WTC11 (cell line): ENCODE measurements around the gene CNTNAP5. TPM values are rescaled to one million over a fixed set of nuclear protein-coding genes. Genes with fewer than 3 reads are reported as not detected.

Experiments used
- ATAC-seq: fragments of 200-7000 bp; cut with Tn5 transposase; 2 replicates; pipeline ENCODE4 v1.10.0; 2021; ENCODE audit warnings: mild to moderate bottlenecking, moderate library complexity
- CTCF ChIA-PET: fragments of 300-600 bp; sonication (Branson Sonifier 250); formaldehyde crosslinking; loops from one replicate; lab custom pipeline; 2021; ENCODE audit warnings: antibody characterized with exemption; lab: Charles Lee
- POLR2A ChIA-PET: fragments of 350-600 bp; sonication (Branson Sonifier 250); formaldehyde crosslinking; loops from one replicate; lab custom pipeline; 2021; ENCODE audit warnings: antibody characterized with exemption; lab: Charles Lee
- DNase-seq: peaks from one replicate; pipeline ENCODE4 v3.0.0; 2021; ENCODE audit warnings: low spot score
- H3K27ac Mint-ChIP-seq: 2 replicates; pipeline ENCODE4 v1.8.0; 2021; ENCODE audit warnings: mixed read lengths
- H3K27me3 Mint-ChIP-seq: 2 replicates; pipeline ENCODE4 v1.8.0; 2021; ENCODE audit warnings: low read depth, mild to moderate bottlenecking, moderate library complexity, mixed read lengths
- H3K36me3 Mint-ChIP-seq: 2 replicates; pipeline ENCODE4 v1.8.0; 2021; ENCODE audit warnings: mixed read lengths
- H3K4me1 Mint-ChIP-seq: 2 replicates; pipeline ENCODE4 v1.8.0; 2022; ENCODE audit warnings: mixed read lengths
- H3K4me3 Mint-ChIP-seq: 2 replicates; pipeline ENCODE4 v1.8.0; 2021; ENCODE audit warnings: mild to moderate bottlenecking, moderate library complexity, mixed read lengths
- H3K9me3 Mint-ChIP-seq: 2 replicates; pipeline ENCODE4 v1.8.0; 2021; ENCODE audit warnings: mixed read lengths
- ETV6 ChIP-seq: sonication (generic); formaldehyde crosslinking; IDR thresholded peaks from 2 replicates; pipeline ENCODE4 v1.8.1; 2022; ENCODE audit warnings: mild to moderate bottlenecking, missing genetic modification reagents
- FOXP1 ChIP-seq: sonication (generic); formaldehyde crosslinking; IDR thresholded peaks from 2 replicates; pipeline ENCODE4 v1.8.0; 2022; ENCODE audit warnings: missing genetic modification reagents, mild to moderate bottlenecking, moderate library complexity, borderline replicate concordance
- GRHL2 ChIP-seq: fragments of 250-450 bp; sonication (Bioruptor Pico); IDR thresholded peaks from 2 replicates; pipeline ENCODE4 v1.8.0; 2022; ENCODE audit warnings: mild to moderate bottlenecking, moderate library complexity; ENCODE audit not compliant: insufficient replicate concordance, severe bottlenecking
- HMGA2 ChIP-seq: fragments of 250-450 bp; sonication (Bioruptor Pico); IDR thresholded peaks from 2 replicates; pipeline ENCODE4 v1.4.0; 2021; ENCODE audit warnings: mild to moderate bottlenecking, moderate library complexity
- KAT7 ChIP-seq: sonication (generic); formaldehyde crosslinking; IDR thresholded peaks from 2 replicates; pipeline ENCODE4 v1.8.1; 2023; ENCODE audit warnings: missing genetic modification reagents, mild to moderate bottlenecking, borderline replicate concordance
- NR2C2 ChIP-seq: sonication (generic); formaldehyde crosslinking; IDR thresholded peaks from 2 replicates; pipeline ENCODE4 v1.8.0; 2022; ENCODE audit warnings: mild to moderate bottlenecking, missing genetic modification reagents
- NR3C1 ChIP-seq: sonication (generic); formaldehyde crosslinking; conservative IDR thresholded peaks from 2 replicates; pipeline ENCODE4 v1.8.1; 2023; ENCODE audit warnings: low read depth, mild to moderate bottlenecking, missing genetic modification reagents
- RORB ChIP-seq: fragments of 250-450 bp; sonication (Bioruptor Pico); IDR thresholded peaks from 2 replicates; pipeline ENCODE4 v1.9.0; 2021; ENCODE audit warnings: mild to moderate bottlenecking
- SP1 ChIP-seq: sonication (generic); formaldehyde crosslinking; conservative IDR thresholded peaks from 2 replicates; pipeline ENCODE4 v1.8.1; 2022; ENCODE audit warnings: missing genetic modification reagents
- ZNF219 ChIP-seq: sonication (generic); formaldehyde crosslinking; IDR thresholded peaks from 2 replicates; pipeline ENCODE4 v1.8.0; 2023; ENCODE audit warnings: missing genetic modification reagents, mild to moderate bottlenecking, borderline replicate concordance
- ZNF263 ChIP-seq: sonication (generic); formaldehyde crosslinking; IDR thresholded peaks from 2 replicates; pipeline ENCODE4 v1.8.1; 2022; ENCODE audit warnings: low read depth, mild to moderate bottlenecking, moderate library complexity, missing genetic modification reagents
- ZNF416 ChIP-seq: fragments of 250-450 bp; sonication (Bioruptor Pico); IDR thresholded peaks from 2 replicates; pipeline ENCODE4 v1.9.0; 2021; ENCODE audit warnings: mild to moderate bottlenecking, inconsistent platforms
- ZNF671 ChIP-seq: fragments of 250-450 bp; sonication (Bioruptor Pico); IDR thresholded peaks from 2 replicates; pipeline ENCODE4 v1.8.0; 2021; ENCODE audit warnings: mild to moderate bottlenecking
- total RNA-seq: library from RNA; stranded (reverse); gene quantifications from 3 replicates; pipeline ENCODE4 v1.2.3, GENCODE V29; 2021
- TF ChIP-seq, protein P1 (sequence below): sonication (generic); formaldehyde crosslinking; IDR thresholded peaks from 2 replicates; pipeline ENCODE4 v1.8.1; 2022; ENCODE audit warnings: mild to moderate bottlenecking, missing genetic modification reagents, moderate library complexity, borderline replicate concordance
- TF ChIP-seq, protein P2 (sequence below): sonication (generic); formaldehyde crosslinking; IDR thresholded peaks from 2 replicates; pipeline ENCODE4 v1.8.0; 2023; ENCODE audit warnings: missing genetic modification reagents
- TF ChIP-seq, protein P3 (sequence below): sonication (generic); formaldehyde crosslinking; IDR thresholded peaks from 2 replicates; pipeline ENCODE4 v1.8.0; 2023; ENCODE audit warnings: mild to moderate bottlenecking, missing genetic modification reagents
- TF ChIP-seq, protein P4 (sequence below): sonication (generic); formaldehyde crosslinking; IDR thresholded peaks from 2 replicates; pipeline ENCODE4 v1.8.1; 2022; ENCODE audit warnings: missing genetic modification reagents, borderline replicate concordance
- TF ChIP-seq, protein P5 (sequence below): fragments of 250-450 bp; sonication (Bioruptor Pico); IDR thresholded peaks from 2 replicates; pipeline ENCODE4 v1.9.0; 2021; ENCODE audit warnings: mild to moderate bottlenecking
- TF ChIP-seq, protein P6 (sequence below): fragments of 250-450 bp; sonication (Bioruptor Pico); IDR thresholded peaks from 2 replicates; pipeline ENCODE4 v2.1.2; 2022; ENCODE audit warnings: mild to moderate bottlenecking, moderate library complexity
- TF ChIP-seq, protein P7 (sequence below): sonication (generic); formaldehyde crosslinking; conservative IDR thresholded peaks from 2 replicates; pipeline ENCODE4 v1.8.1; 2022; ENCODE audit warnings: mild to moderate bottlenecking, missing genetic modification reagents
- TF ChIP-seq, protein P8 (sequence below): sonication (generic); formaldehyde crosslinking; IDR thresholded peaks from 2 replicates; pipeline ENCODE4 v1.8.1; 2023; ENCODE audit warnings: mild to moderate bottlenecking, missing genetic modification reagents, moderate library complexity

The CNTNAP5 gene
- total RNA-seq, 1 experiment from 2014 or later = 0.22 TPM

DNA sequence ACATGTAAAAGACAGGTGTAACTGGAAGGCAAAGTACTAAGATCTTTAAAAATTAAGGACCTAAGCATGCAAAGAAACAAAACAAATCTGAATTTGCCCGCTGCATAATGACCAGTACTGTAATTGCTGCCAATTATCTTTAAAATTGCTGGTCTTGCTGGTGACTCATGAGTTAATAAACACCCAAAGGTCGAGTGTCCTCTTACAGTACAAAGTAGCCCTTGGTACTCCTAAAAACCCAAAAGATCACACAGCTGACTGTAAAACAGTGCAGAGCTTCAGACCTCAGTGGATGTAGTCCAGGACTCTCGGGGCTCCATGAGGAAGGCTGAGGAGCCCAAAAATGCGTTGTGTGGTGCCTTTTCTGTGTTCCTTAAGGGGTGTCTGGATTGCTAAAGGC is 308.7 kb downstream of the CNTNAP5 start (continued):
- TF ChIP-seq, protein P1, sequence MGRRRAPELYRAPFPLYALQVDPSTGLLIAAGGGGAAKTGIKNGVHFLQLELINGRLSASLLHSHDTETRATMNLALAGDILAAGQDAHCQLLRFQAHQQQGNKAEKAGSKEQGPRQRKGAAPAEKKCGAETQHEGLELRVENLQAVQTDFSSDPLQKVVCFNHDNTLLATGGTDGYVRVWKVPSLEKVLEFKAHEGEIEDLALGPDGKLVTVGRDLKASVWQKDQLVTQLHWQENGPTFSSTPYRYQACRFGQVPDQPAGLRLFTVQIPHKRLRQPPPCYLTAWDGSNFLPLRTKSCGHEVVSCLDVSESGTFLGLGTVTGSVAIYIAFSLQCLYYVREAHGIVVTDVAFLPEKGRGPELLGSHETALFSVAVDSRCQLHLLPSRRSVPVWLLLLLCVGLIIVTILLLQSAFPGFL (CRISPR knock-in tag) = no peak
- TF ChIP-seq SP1 (CRISPR knock-in tag) = no peak
- no peak for TF ChIP-seq NR2C2 (CRISPR knock-in tag)
- TF ChIP-seq, protein P2, sequence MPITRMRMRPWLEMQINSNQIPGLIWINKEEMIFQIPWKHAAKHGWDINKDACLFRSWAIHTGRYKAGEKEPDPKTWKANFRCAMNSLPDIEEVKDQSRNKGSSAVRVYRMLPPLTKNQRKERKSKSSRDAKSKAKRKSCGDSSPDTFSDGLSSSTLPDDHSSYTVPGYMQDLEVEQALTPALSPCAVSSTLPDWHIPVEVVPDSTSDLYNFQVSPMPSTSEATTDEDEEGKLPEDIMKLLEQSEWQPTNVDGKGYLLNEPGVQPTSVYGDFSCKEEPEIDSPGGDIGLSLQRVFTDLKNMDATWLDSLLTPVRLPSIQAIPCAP (CRISPR knock-in tag) = no peak
- no peak for TF ChIP-seq HMGA2

DNA sequence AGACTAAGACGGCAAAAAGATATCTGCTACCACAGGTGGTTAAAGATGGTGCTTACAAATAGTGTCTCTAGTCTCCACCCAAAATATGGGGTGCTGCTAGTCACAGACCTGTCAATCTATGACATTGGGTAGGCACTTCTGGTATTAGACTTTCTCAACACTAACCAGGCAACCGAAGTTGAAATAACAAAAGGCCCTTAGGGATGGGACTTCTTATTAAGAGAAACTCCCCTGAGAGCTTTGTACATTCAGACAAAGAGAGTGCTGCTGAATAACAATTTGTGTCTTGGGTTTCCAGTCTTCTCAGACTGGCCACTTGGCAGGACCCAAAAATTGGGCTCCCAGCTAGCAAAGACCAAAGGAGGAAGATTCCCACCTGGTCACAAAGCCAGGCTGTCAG is 310.0 kb downstream of the CNTNAP5 start:
- POLR2A ChIA-PET = no interaction called here
- Mint-ChIP-seq H3K4me3 (no peak overlapping the region), H3K27me3 (no peaks in the 10 kb centered on the region), H3K36me3 (peaks cover 32% of the 10 kb centered on the region), H3K9me3 (peaks cover 24% of the 10 kb centered on the region), H3K4me1 (peaks cover 31% of the 10 kb centered on the region), H3K27ac (no peak overlapping the region)
- no peak for TF ChIP-seq FOXP1 (CRISPR knock-in tag)
- no peak for TF ChIP-seq SP1 (CRISPR knock-in tag)
- TF ChIP-seq ZNF219 = no peak
- TF ChIP-seq, protein P3, sequence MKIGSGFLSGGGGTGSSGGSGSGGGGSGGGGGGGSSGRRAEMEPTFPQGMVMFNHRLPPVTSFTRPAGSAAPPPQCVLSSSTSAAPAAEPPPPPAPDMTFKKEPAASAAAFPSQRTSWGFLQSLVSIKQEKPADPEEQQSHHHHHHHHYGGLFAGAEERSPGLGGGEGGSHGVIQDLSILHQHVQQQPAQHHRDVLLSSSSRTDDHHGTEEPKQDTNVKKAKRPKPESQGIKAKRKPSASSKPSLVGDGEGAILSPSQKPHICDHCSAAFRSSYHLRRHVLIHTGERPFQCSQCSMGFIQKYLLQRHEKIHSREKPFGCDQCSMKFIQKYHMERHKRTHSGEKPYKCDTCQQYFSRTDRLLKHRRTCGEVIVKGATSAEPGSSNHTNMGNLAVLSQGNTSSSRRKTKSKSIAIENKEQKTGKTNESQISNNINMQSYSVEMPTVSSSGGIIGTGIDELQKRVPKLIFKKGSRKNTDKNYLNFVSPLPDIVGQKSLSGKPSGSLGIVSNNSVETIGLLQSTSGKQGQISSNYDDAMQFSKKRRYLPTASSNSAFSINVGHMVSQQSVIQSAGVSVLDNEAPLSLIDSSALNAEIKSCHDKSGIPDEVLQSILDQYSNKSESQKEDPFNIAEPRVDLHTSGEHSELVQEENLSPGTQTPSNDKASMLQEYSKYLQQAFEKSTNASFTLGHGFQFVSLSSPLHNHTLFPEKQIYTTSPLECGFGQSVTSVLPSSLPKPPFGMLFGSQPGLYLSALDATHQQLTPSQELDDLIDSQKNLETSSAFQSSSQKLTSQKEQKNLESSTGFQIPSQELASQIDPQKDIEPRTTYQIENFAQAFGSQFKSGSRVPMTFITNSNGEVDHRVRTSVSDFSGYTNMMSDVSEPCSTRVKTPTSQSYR (CRISPR knock-in tag) = no peak
- TF ChIP-seq RORB (CRISPR knock-in tag) = no peak
- CTCF ChIA-PET = no interaction called here
- DNase-seq (no peak), ATAC-seq (no peak)

DNA sequence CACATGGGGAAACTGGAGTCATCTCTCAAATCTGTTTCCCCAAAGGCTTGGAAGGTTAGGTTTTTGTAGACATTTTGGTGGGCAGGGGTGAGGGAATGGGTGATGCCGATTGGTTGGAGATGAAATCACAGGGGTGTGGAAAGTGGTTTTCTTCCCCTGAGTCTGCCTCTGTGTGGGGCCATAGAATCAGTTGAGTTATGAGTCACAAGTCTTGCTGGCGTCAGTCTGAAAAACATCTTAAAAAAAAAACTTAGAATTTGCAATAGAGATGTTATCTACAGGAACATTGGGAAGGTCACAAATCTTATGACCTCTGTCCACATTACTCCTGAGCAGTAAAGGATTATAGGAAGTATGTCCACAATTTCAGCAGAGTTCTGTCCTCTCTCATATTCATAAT is 314.6 kb downstream of the CNTNAP5 start:
- POLR2A ChIA-PET = no interaction called here
- no peaks in the 10 kb centered on the region for H3K27me3 Mint-ChIP-seq
- ATAC-seq (no peak), DNase-seq (no peak)
- no peak overlapping the region for H3K4me3 Mint-ChIP-seq
- CTCF ChIA-PET = no interaction called here
- H3K27ac Mint-ChIP-seq = no peak overlapping the region
- peaks cover 28% of the 10 kb centered on the region for H3K36me3 Mint-ChIP-seq
- TF ChIP-seq ZNF671 (CRISPR knock-in tag) = no peak
- TF ChIP-seq, protein P4, sequence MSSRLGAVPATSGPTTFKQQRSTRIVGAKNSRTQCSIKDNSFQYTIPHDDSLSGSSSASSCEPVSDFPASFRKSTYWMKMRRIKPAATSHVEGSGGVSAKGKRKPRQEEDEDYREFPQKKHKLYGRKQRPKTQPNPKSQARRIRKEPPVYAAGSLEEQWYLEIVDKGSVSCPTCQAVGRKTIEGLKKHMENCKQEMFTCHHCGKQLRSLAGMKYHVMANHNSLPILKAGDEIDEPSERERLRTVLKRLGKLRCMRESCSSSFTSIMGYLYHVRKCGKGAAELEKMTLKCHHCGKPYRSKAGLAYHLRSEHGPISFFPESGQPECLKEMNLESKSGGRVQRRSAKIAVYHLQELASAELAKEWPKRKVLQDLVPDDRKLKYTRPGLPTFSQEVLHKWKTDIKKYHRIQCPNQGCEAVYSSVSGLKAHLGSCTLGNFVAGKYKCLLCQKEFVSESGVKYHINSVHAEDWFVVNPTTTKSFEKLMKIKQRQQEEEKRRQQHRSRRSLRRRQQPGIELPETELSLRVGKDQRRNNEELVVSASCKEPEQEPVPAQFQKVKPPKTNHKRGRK = no peak
- TF ChIP-seq, protein P5, sequence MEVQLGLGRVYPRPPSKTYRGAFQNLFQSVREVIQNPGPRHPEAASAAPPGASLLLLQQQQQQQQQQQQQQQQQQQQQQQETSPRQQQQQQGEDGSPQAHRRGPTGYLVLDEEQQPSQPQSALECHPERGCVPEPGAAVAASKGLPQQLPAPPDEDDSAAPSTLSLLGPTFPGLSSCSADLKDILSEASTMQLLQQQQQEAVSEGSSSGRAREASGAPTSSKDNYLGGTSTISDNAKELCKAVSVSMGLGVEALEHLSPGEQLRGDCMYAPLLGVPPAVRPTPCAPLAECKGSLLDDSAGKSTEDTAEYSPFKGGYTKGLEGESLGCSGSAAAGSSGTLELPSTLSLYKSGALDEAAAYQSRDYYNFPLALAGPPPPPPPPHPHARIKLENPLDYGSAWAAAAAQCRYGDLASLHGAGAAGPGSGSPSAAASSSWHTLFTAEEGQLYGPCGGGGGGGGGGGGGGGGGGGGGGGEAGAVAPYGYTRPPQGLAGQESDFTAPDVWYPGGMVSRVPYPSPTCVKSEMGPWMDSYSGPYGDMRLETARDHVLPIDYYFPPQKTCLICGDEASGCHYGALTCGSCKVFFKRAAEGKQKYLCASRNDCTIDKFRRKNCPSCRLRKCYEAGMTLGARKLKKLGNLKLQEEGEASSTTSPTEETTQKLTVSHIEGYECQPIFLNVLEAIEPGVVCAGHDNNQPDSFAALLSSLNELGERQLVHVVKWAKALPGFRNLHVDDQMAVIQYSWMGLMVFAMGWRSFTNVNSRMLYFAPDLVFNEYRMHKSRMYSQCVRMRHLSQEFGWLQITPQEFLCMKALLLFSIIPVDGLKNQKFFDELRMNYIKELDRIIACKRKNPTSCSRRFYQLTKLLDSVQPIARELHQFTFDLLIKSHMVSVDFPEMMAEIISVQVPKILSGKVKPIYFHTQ (CRISPR knock-in tag) = no peak
- no peak for TF ChIP-seq RORB (CRISPR knock-in tag)
- TF ChIP-seq ZNF416 (CRISPR knock-in tag) = no peak
- TF ChIP-seq, protein P6, sequence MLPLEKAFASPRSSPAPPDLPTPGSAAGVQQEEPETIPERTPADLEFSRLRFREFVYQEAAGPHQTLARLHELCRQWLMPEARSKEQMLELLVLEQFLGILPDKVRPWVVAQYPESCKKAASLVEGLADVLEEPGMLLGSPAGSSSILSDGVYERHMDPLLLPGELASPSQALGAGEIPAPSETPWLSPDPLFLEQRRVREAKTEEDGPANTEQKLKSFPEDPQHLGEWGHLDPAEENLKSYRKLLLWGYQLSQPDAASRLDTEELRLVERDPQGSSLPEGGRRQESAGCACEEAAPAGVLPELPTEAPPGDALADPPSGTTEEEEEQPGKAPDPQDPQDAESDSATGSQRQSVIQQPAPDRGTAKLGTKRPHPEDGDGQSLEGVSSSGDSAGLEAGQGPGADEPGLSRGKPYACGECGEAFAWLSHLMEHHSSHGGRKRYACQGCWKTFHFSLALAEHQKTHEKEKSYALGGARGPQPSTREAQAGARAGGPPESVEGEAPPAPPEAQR (CRISPR knock-in tag) = no peak
- TF ChIP-seq ETV6 (CRISPR knock-in tag) = no peak
- no peak for TF ChIP-seq ZNF263
- TF ChIP-seq GRHL2 (CRISPR knock-in tag) = no peak
- no peak for TF ChIP-seq FOXP1 (CRISPR knock-in tag)
- TF ChIP-seq NR3C1 = no peak
- TF ChIP-seq, protein P7, sequence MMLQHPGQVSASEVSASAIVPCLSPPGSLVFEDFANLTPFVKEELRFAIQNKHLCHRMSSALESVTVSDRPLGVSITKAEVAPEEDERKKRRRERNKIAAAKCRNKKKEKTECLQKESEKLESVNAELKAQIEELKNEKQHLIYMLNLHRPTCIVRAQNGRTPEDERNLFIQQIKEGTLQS = no peak
- TF ChIP-seq, protein P8, sequence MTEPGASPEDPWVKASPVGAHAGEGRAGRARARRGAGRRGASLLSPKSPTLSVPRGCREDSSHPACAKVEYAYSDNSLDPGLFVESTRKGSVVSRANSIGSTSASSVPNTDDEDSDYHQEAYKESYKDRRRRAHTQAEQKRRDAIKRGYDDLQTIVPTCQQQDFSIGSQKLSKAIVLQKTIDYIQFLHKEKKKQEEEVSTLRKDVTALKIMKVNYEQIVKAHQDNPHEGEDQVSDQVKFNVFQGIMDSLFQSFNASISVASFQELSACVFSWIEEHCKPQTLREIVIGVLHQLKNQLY = no peak
- TF ChIP-seq KAT7 = no peak
- peaks cover 12% of the 10 kb centered on the region for H3K4me1 Mint-ChIP-seq
- peaks cover 27% of the 10 kb centered on the region for H3K9me3 Mint-ChIP-seq
